Left lung (tissue), 10 donors: ENCODE results near the gene ZNF628. TPM values are rescaled to one million over a fixed set of nuclear protein-coding genes. Genes with fewer than 3 reads are reported as not detected.

Source experiments
- ATAC-seq: fragments of 200-7000 bp; cut with Tn5 transposase; one replicate; pipeline ENCODE4 v1.9.1; 2020; ENCODE audit warnings: moderate library complexity
- DNase-seq, 4 donors: peaks; one replicate each; pipeline ENCODE4 v3.0.0-alpha.2; 2013 to 2020
- H3K27ac ChIP-seq, 2 donors: fragments of 200-600 bp; sonication (generic) in 1 of 2; one replicate each; pipeline versions ENCODE4 v1.5.0 to v1.8.0; 2020 to 2021
- H3K27me3 ChIP-seq, 2 donors: fragments of 200-600 bp; sonication (generic) in 1 of 2; one replicate each; pipeline versions ENCODE4 v1.5.0 to v1.8.0; 2020 to 2021
- H3K36me3 ChIP-seq, 2 donors: fragments of 200-600 bp; sonication (generic) in 1 of 2; one replicate each; pipeline versions ENCODE4 v1.5.0 to v1.8.0; 2020 to 2021
- H3K4me1 ChIP-seq, 2 donors: fragments of 200-600 bp; one replicate each; pipeline ENCODE4 v1.8.0; 2021
- H3K4me3 ChIP-seq, 2 donors: fragments of 200-600 bp; sonication (generic) in 1 of 2; one replicate each; pipeline versions ENCODE4 v1.5.0 to v1.8.0; 2020 to 2021; ENCODE audit warnings: mild to moderate bottlenecking in 1 of 2
- H3K9me3 ChIP-seq, 2 donors: fragments of 200-600 bp; sonication (generic) in 1 of 2; one replicate each; pipeline versions ENCODE4 v1.5.0 to v1.8.0; 2020 to 2021
- intact Hi-C, 2 donors: fragments of 100-400 bp; cut with DNase I; formaldehyde crosslinking; loops; one replicate each; pipeline versions ENCODE4 v1.11.2 to v1.14.2; 2022
- polyA plus RNA-seq, 6 donors: library from polyadenylated mRNA; unstranded; fragments of 120-200 nt; gene quantifications; one replicate each; pipeline ENCODE4 v1.2.1, GENCODE V29; 2013; ENCODE audit not compliant: insufficient read length in 6 of 6
- total RNA-seq, 2 donors: library from RNA; stranded (reverse); fragmentation: NEBNext Ultra II Directional; extraction: Animal tissue kit (Norgen Biotek cat#: 25700); gene quantifications; one replicate each; pipeline ENCODE4 v1.2.1, GENCODE V29; 2021
- TF ChIP-seq, protein P1 (sequence below), 2 donors: fragments of 200-600 bp; sonication (generic) in 1 of 2; IDR thresholded peaks; one replicate each; pipeline versions ENCODE4 v1.5.0 to v1.8.0; 2021; ENCODE audit warnings: antibody characterized with exemption in 2 of 2
- donor health status: DM: no; HTN: yes; CAD: no.
- donor health status: DM: no; HTN: no; CAD: no.

ZNF628 gene
- total and polyA plus RNA-seq, 8 donors: 1.6 to 9.5 (median 3.7) TPM

DNA sequence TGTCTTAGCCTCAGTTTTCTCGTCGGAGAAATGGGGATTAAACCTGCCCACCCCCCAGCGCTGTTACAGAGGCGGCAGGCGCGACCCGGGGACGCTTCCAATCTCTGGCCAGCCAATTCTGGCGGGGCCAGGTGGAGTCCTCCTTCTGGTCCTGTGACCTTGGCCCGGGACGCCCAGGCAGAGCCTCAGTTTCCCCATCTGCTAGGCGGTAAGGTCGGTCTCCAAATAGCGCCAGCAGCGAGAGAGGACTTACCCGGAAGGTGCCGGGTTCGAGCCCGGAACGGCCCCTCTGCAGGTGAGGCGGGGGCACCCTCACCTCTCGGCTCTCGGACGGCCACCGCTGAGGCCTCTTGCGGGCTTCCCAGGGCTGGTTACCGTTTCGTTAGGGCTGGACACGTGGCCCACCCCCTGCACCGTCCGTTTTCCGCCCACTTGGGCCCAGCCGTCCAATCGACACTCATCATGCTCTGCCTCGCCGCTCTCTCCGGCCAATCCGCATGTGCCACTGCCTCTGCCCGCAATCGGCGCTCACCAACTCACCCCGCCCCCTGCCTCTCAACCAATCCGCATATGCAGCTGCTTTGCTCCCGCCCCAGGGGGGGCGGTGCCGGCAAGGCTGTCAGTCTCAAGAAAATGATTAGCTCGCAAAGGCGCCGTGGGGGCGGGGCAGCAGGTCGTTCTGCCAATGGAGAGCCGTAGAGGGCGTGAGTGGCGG is 15.0 kb upstream of the ZNF628 start, which contains the start of gene ISOC2:
TSS of gene ISOC2 (minus strand) at position 384 of the 715 bp plus-strand sequence. CDS start 5,156 bp downstream, outside the sequence.
- no peaks in the 10 kb centered on the region for H3K9me3 ChIP-seq
- H3K4me3 ChIP-seq: peak within 1 kb of the TSS; percentile 66 to 93
- intact Hi-C loops: no loop called here
- TF ChIP-seq, protein P1, sequence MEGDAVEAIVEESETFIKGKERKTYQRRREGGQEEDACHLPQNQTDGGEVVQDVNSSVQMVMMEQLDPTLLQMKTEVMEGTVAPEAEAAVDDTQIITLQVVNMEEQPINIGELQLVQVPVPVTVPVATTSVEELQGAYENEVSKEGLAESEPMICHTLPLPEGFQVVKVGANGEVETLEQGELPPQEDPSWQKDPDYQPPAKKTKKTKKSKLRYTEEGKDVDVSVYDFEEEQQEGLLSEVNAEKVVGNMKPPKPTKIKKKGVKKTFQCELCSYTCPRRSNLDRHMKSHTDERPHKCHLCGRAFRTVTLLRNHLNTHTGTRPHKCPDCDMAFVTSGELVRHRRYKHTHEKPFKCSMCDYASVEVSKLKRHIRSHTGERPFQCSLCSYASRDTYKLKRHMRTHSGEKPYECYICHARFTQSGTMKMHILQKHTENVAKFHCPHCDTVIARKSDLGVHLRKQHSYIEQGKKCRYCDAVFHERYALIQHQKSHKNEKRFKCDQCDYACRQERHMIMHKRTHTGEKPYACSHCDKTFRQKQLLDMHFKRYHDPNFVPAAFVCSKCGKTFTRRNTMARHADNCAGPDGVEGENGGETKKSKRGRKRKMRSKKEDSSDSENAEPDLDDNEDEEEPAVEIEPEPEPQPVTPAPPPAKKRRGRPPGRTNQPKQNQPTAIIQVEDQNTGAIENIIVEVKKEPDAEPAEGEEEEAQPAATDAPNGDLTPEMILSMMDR (IDR thresholded peaks at IDR 0.05): no peak
- H3K4me1 ChIP-seq: peaks cover 6 to 23% of the 10 kb centered on the region in 2 donors
- H3K27ac ChIP-seq: peak within 1 kb of the TSS; percentile 81 to 85
- H3K36me3 ChIP-seq: no peaks in the 10 kb centered on the region
- H3K27me3 ChIP-seq: no peaks in the 10 kb centered on the region
- ATAC-seq (peak; percentile 97), DNase-seq (peak; percentile 99 to 100 (median 100))

DNA sequence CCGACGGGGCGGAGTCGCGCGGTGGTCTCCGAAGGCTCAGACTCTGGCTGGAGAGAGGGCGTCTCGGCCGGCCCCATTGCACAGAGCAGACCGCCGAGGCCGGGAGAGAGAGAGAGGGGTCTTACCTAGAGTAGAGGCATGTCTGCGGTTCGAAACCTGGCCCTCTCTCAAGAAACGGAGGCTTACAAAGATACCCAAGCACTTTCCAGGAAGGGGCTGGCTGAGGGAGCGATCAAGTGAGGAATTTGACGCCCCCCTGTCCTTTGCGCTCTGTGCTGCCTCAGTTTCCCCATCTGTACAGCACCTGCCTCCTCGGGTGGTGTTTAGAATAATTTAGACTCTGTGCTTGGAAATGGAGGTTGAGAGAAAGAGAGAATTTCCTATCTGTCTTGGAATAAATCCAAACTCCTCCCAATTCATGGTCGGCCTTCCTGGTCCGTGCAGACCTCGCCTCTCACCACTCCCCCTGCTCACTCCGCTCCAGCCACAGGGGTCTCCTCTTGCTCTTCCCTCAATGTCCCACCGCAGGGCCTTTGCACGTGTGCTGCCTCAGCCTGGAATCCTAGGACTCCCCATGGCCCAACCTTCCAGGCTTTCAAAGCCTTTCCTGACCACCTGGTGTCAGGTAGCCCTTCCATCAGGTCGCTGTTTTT is 14.3 kb upstream of the ZNF628 start:
- TF ChIP-seq, protein P1 (IDR thresholded peaks at IDR 0.05): no peak
- Histone ChIP-seq H3K27me3 (no peaks in the 10 kb centered on the region), H3K4me3 (peak overlapping the region; percentile 45 to 66), H3K4me1 (peaks cover 6 to 23% of the 10 kb centered on the region in 2 donors), H3K9me3 (no peaks in the 10 kb centered on the region), H3K27ac (peak overlapping the region; percentile 69 to 81), H3K36me3 (no peaks in the 10 kb centered on the region)
- DNase-seq (peak in 2 of 4 donors; percentile 47 to 48), ATAC-seq (peak; percentile 2)
- intact Hi-C loops: no loop called here

DNA sequence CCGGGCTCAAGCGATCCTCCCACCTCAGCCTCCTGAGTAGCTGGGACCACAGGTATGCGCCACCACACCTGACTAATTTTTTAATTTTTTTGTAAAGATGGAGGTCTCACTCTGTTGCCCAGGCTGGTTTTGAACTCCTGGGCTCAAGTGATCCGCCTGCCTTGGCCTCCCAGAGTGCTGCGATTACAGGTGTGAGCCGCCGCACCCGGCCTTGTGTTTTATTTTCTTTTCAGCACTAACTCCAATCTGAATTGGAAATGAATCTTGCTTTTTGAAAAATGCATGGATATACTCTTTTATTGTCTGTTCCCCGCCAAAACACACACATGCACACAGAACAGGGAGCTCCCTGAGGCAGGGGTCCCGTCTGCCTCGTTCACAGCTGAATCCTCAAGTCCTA is 13.7 kb upstream of the ZNF628 start:
- intact Hi-C loops: no loop called here
- H3K9me3 ChIP-seq: no peaks in the 10 kb centered on the region
- H3K4me3 ChIP-seq: peak overlapping the region in 1 of 2 donors; percentile 66
- peaks cover 6 to 26% of the 10 kb centered on the region in 2 donors for H3K4me1 ChIP-seq
- no peak overlapping the region for H3K27ac ChIP-seq
- ATAC-seq: no peak
- DNase-seq: peak in 1 of 4 donors; percentile 61
- H3K27me3 ChIP-seq: no peaks in the 10 kb centered on the region
- TF ChIP-seq, protein P1 (IDR thresholded peaks at IDR 0.05): no peak
- no peaks in the 10 kb centered on the region for H3K36me3 ChIP-seq

DNA sequence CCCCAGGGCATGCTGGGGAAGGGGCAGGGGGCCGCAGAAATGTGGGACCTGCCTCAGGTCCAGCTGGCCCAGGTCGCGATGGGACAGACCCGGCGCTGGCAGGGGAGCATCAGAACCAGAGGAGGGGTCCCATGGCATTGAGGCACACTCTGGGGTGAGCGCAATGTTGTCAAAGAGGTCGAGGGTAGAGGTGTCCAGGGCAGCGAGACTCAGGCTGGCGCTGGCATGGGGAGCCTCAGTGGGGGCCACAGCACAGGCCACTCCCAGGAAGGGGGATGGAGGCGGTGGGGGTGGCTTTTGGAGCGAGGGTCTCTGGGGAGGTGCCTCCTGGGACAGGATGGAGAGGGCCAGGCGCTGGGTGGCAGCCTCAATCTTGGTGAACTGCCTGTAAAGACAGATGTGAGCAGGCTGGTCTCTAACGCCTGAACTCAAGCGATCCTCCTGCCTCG is 12.8 kb upstream of the ZNF628 start:
- intact Hi-C loops: no loop called here
- DNase-seq: peak in 1 of 4 donors; percentile 73
- TF ChIP-seq, protein P1 (IDR thresholded peaks at IDR 0.05): no peak
- no peak for ATAC-seq
- no peak overlapping the region for H3K27ac ChIP-seq
- H3K4me1 ChIP-seq: peaks cover 6 to 31% of the 10 kb centered on the region in 2 donors
- no peaks in the 10 kb centered on the region for H3K27me3 ChIP-seq
- no peak overlapping the region for H3K4me3 ChIP-seq
- H3K9me3 ChIP-seq: no peaks in the 10 kb centered on the region
- no peaks in the 10 kb centered on the region for H3K36me3 ChIP-seq

DNA sequence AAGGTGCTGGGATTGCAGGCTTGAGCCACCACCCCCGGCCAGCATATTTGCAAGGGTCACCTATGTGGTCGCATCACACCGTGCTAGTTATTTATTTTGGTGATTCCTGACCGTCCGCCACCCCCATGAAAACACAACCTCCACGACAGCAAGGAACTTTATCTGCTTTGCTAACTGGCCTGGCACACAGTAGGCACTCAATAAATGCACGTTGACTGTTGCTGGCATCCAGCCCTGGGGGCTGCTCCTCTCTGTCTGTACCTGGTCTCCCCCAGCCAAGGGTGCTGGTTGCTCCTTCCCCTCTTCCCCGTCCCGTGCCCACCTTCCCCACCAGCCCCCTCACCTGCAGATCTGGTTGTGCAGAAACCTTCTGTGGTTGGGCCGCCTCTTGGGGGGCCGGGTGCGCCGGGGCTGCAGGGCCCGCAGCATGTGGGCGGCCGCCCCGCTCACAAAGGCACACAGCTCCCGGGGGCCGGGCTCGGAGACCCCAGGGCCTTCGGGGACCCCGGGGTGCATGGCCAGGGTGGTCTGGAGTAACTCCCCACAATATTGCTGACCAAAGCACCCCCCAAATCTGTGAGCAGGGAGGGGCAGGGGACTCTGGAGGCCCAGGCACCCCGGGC is 12.3 kb upstream of the ZNF628 start:
- Histone ChIP-seq H3K4me3 (no peak overlapping the region), H3K36me3 (no peaks in the 10 kb centered on the region), H3K27ac (no peak overlapping the region), H3K9me3 (no peaks in the 10 kb centered on the region), H3K27me3 (no peaks in the 10 kb centered on the region), H3K4me1 (peaks cover 6 to 31% of the 10 kb centered on the region in 2 donors)
- DNase-seq: peak in 1 of 4 donors; percentile 34
- TF ChIP-seq, protein P1 (IDR thresholded peaks at IDR 0.05): no peak
- no peak for ATAC-seq
- intact Hi-C loops: no loop called here
